GM19328 (cell line): ENCODE results near the gene DNAJC27.

Experiments used
- ATAC-seq: cut with Tn5 transposase; IDR thresholded peaks from one replicate; pipeline ENCODE4 v1.9.1; 2021; ENCODE audit warnings: mild to moderate bottlenecking, moderate library complexity; ENCODE audit not compliant: unreplicated experiment

DNAJC27 gene

DNA sequence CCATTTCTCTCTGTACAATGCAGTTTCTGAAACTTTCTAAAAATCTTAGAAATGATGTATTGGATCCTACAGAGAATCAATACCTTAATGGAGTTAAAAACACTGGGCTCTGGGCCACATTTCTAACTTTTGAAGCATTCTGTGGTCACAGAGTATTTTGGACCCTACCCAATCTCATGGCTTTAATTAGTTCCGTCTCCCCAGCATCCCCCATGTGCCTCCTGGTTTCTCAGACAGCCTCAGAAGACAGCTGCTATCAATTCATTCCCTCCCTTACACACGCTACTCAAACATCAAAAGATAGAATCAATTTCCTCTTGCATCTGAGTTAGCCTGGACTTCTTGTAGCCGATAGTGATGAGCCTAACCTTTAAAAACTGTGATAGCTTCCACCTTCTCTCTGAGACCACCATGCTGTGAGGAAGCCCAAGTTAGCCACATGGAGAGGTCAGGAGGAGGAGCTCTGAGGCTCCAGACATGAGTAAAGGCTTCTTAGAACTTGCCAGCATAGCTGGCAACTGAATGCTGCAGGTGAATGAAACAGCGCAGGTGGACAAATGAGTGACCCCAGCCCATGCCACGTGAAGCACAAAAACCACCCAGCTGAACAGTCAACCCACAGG is 62.1 kb downstream of the DNAJC27 start:
- no peak for ATAC-seq

DNA sequence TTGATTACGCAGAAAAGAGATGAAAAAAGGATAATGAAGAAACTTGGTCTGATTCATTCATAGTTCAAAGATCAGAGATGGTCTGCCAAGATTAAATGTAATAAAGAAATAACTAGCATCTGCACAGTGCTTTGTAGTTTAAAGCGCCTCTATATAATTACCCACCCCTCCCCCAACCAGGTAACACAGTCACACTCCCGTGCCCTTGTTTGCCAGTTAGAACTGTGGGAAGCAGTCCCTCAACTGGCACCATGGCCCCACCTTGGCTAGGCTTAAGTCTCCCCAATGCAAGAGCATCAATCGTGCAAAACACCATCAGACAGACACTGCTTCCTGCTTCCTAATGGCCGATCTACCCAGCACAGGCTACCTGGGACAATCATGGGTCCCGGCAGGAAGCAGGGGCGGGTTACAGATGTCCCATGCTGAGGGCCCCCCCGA is 63.3 kb downstream of the DNAJC27 start:
- no peak for ATAC-seq

DNA sequence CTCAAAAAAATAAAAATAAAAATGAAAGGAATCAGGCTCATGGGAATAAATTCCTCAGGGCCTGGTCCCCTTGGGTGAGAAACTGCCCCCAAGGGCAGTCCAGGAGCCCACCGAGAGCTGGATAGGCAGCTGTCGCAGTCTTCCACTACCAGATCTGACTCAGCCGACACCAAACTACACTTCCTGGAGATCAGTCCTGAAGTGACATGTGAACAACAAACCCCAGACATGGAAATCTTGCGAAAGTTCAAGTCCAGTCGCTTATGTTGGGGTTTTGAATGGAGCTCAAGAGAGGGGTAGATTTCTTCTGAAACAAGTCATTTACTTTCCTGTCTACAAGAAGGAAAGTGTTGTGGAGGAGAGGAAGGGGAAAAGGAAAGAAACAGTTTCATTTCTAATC is 64.6 kb downstream of the DNAJC27 start:
- ATAC-seq: no peak

DNA sequence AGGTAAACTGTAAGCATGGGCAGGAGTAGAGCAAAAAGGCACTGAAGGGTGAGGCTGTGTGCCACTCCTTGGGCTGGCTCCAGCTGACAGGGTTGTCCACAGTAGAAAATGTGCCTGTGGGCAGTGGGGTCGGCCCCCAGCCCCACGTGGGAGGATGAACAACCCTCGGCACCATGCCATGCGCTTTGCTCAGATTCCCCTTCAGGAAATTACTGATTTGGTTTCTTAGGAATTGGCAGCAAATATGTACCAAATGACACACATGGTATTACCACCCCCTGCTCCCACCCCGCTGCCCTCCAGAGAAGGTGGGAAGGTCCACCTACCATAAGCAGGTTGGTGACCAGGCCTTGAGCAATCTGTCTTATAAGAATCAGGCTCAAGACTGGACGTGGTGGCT is 65.3 kb downstream of the DNAJC27 start:
- no peak for ATAC-seq

DNA sequence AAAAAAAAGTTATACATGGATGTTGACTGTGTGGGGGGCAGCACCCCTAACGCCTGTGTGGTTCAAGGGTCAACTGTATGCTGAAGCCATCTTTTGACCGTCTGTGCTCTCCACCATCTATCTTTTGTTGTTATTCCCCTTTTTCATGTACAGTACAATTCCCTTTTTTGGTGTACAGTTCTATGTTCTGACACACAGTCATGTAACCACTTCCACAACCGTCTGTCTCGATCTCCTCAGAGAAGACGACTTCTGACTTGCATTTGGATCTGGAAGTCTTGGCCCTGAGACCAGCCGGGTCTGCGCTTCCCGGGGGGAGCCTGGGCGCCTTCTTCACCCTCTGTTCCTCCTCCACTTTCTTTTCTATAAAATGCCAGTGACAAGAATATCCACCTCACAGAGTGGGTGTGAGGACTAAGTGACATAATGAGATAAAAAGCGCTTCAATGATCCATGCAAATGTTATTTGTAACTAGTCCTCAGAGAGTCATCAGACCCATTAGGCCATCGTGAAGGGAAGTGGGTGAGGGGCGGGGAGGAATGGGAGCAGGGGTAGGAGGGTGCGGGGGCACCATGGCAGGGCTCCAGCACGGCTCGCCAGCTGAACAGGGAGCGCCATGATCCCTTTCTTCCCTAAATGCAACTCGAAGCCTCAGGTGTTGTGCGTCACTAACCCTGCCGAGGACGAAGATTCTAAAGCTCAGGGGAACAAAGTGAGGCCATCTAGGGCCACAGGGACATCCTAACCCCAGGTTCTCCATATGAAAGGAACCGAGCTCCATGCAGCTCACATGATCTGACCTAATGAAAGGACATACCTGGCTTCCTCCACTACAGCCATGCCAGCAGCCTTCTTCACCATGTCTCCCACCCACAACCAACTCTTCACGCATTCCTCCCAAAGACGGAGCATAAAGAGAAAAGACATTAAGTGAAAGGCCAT is 68.3 kb downstream of the DNAJC27 start:
- no peak for ATAC-seq

DNA sequence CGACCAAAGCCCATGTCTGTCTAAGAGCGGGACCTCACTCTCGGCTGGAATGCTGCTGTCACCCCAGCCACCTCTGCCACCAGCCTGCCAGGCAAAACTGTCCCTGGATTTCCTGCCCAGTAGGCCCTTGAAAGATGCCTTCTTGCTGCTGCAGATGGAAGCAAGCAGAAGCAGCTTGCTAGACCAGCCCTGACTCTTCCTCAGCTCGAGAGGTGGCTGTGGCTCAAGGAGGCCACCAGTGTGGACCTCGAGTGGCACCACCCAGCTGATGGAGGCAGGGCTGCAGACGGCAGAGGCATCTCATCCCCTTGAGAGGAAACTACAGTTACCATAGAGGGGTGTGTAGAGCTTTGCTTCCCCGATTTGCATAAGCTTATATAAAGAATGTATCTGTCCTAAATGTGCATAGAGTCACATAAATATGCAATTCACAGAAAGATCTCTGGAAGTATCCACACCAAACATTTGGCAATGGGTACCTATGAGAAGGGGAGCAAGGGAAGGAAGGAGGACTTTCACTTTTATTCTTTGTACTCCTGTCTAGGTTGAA is 72.3 kb downstream of the DNAJC27 start:
- ATAC-seq: no peak

DNA sequence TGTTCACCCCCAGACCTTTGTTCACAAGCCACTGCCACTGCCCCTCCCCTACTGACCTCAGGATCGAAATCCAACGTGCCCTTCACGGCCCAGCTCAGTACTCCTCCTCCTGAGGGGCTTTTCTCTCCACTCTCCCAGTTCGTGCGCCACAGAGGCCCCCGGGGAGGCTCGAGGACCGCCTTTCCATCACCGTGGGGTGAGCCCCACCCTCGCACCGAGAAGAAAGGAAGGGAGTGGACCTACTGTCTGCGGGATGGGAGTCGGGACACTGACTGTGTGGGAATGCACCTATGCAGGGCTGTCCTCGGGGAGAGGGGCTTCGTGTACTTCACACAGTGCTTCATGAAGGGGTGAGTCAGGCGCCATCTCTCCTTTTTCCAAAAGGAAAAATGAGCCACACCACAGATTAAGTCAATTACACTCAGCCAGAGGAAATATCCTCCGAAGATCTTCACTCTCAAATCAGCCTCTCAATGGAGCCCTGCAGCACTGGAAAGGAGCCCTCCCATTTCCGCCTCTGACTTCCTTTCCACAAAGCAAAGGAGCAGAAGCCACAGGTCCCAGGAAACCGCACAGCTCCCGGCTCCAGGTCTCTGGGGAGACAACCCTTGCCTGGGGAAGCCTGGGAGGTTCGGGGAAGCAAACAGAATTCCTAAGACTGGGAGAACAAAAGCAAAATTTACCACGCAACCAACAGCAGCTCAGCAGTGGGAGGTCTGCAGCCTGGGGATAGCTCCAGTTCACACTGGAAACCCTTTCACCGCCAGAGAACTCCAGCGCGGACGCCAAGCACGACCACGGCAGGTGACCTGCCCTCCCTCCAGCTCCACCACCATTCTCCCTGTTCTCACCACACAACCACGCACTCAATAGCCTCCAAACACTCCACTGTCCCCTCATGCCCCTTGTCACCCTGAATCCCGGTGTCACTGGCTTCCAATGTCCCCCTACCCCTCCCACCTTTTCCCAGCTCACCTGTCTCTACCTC is 73.3 kb downstream of the DNAJC27 start:
- no peak for ATAC-seq

DNA sequence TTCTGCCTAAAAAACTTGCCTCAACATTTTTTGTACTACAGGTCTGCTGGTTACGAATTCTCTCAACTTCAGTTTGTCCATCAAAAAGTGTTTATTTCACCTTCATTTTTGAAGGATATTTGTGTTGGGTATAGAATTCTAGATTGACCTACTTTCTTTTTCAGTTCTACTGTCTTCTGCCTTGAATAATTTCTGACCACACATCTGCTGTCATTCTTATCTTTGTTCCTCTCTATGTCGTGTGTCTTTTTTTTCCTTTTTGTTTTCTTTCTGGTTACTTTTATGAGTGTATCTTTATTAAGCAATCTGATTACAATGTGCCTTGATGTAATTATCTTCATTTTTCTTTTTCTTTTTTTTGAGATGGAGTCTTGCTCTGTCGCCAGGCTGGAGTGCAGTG is 77.0 kb downstream of the DNAJC27 start:
- no peak for ATAC-seq

DNA sequence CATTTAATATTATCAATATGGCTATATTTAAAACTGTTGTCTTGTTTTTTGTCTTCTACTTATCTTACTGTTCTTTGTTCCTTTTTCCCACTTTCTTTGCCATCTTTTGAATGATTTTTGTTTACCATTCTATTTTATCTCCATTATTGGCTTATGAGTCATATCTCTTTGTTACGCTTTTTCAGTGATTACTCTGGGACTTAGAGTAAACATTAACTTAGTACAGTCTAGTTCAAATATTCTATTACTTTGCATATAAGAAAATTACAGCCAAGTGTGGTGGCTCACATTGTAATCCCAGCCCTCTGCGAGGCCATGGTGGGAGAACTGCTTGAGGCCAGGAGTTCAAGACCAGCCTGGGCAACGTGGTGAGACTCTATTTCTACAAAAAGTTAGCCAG is 77.8 kb downstream of the DNAJC27 start:
- no peak for ATAC-seq
